Measurements from ENCODE around the gene LAGE3. TPM values are rescaled to one million over a fixed set of nuclear protein-coding genes. Genes with fewer than 3 reads are reported as not detected.

LAGE3 gene
- total RNA-seq, 1 donor from 2014 or later = 8.8 TPM

DNA sequence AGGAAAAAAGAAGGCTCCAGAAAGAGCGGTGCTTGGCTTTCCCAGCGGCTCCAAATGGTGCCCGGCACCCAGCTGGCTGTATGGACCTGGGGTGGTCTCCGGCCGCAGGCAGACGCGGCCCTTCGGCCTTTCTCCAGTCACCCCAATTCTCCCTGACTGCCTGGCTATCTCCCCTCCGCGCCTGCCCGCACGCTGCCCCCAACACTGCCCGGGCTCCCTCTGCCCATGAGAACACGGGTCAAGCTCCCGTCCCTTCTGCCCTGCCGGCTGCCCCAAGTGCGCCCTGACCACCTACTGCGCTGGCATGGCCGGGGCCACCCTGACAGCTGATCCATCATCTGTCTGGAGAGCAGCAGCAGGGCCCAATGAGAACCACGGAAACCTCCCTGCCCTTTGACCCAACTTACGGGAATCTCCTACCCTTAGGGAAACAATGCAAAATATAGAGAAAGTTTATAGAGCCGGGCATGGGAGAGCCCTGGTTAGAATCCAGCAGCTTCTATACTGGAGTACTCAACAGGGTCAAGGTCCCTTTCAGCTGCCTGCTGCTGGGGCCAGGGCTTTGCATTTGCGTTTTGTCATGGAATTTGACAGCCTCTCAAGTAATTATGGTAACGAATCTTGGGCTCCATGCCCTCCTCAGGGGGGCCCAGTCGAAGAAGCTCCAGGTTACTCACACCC, 38.2 kb upstream of the LAGE3 start:
- Mint-ChIP-seq H3K4me1 (ENCODE audit: low read depth, unreplicated experiment) (peaks cover 6% of the 10 kb centered on the region), H3K27ac (ENCODE audit: unreplicated experiment) (peak overlapping the region; percentile 8), H3K36me3 (ENCODE audit: unreplicated experiment) (no peaks in the 10 kb centered on the region), H3K27me3 (ENCODE audit: unreplicated experiment) (no peaks in the 10 kb centered on the region), H3K4me3 (ENCODE audit: unreplicated experiment) (no peak overlapping the region), H3K9me3 (ENCODE audit: unreplicated experiment) (peaks cover 2% of the 10 kb centered on the region)
- DNase-seq = no peak
- TF ChIP-seq, protein P1, sequence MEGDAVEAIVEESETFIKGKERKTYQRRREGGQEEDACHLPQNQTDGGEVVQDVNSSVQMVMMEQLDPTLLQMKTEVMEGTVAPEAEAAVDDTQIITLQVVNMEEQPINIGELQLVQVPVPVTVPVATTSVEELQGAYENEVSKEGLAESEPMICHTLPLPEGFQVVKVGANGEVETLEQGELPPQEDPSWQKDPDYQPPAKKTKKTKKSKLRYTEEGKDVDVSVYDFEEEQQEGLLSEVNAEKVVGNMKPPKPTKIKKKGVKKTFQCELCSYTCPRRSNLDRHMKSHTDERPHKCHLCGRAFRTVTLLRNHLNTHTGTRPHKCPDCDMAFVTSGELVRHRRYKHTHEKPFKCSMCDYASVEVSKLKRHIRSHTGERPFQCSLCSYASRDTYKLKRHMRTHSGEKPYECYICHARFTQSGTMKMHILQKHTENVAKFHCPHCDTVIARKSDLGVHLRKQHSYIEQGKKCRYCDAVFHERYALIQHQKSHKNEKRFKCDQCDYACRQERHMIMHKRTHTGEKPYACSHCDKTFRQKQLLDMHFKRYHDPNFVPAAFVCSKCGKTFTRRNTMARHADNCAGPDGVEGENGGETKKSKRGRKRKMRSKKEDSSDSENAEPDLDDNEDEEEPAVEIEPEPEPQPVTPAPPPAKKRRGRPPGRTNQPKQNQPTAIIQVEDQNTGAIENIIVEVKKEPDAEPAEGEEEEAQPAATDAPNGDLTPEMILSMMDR (IDR thresholded peaks at IDR 0.05; ENCODE audit: partially characterized antibody, unreplicated experiment) = no peak

DNA sequence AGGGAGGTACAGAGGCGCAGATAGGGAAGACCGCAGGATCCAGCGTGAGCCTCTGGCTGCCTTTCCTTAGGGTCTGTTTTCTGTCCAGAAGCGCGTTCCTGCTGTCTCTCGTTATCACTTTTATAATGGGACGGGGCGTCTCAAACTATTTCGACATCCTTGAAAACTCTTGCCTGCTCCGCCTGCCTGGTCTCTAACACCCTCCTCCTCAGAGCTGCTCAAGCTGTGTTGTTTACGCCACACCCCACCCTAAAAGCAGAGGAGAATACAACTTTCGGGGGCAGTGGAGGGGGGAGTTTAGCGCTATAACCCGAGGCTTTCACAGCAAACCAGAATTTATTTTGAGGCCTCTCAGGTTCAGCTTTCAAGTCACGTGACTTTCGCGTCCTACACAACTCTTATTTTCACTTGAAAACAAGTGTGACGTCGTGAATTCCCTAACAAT, 37.6 kb upstream of the LAGE3 start:
- TF ChIP-seq, protein P1 (IDR thresholded peaks at IDR 0.05; ENCODE audit: partially characterized antibody, unreplicated experiment) = no peak
- Mint-ChIP-seq H3K9me3 (ENCODE audit: unreplicated experiment) (no peaks in the 10 kb centered on the region), H3K4me1 (ENCODE audit: low read depth, unreplicated experiment) (peaks cover 6% of the 10 kb centered on the region), H3K27ac (ENCODE audit: unreplicated experiment) (peak overlapping the region; percentile 86), H3K4me3 (ENCODE audit: unreplicated experiment) (peak overlapping the region; percentile 87), H3K27me3 (ENCODE audit: unreplicated experiment) (no peaks in the 10 kb centered on the region), H3K36me3 (ENCODE audit: unreplicated experiment) (no peaks in the 10 kb centered on the region)
- no peak for DNase-seq

DNA sequence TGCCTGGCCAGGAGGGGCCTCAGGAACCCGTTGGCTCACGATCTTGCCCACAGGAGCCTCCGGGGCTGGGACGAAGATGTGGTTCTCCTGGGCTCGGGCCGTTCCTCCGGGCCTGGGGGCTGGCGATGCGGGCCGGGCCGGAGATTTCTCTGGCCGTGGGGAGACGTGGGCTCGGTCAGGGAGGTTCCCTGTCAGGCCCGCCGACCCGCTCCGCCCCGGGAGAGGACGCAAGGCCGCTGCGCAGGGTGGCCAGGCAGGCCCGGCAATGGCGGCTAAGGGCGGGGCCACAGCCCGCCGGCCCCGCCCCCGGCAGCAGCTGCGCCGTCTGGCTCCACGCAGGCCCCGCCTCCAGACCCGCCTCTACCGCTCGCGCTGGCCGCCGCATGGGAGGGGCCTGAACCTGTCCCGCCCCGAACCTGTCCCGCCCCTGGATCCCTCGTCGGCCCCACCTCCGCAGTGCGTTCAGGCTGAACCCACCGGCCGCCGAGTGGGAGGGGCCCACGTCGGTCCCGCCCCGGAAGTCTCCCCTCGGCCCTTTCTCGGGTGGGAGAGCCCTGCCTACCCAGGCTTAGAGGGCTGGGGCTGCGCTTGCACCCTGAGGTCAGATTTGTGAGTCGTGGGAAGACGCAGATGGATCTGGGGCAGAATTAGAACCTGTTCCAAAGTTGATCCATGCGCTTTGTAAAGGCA, 37.0 kb upstream of the LAGE3 start, which contains the start of gene FAM3A:
Gene FAM3A (minus strand): TSS at position 267 of the 690 bp plus-strand sequence. CDS start 460 bp downstream, outside the sequence.
- Mint-ChIP-seq H3K4me3 (ENCODE audit: unreplicated experiment) (peak within 1 kb of the TSS; percentile 87), H3K36me3 (ENCODE audit: unreplicated experiment) (no peaks in the 10 kb centered on the region), H3K27ac (ENCODE audit: unreplicated experiment) (peak within 1 kb of the TSS; percentile 86), H3K27me3 (ENCODE audit: unreplicated experiment) (no peaks in the 10 kb centered on the region), H3K4me1 (ENCODE audit: low read depth, unreplicated experiment) (peaks cover 6% of the 10 kb centered on the region), H3K9me3 (ENCODE audit: unreplicated experiment) (no peaks in the 10 kb centered on the region)
- TF ChIP-seq, protein P1 (IDR thresholded peaks at IDR 0.05; ENCODE audit: partially characterized antibody, unreplicated experiment) = no peak
- DNase-seq = peak; percentile 93

DNA sequence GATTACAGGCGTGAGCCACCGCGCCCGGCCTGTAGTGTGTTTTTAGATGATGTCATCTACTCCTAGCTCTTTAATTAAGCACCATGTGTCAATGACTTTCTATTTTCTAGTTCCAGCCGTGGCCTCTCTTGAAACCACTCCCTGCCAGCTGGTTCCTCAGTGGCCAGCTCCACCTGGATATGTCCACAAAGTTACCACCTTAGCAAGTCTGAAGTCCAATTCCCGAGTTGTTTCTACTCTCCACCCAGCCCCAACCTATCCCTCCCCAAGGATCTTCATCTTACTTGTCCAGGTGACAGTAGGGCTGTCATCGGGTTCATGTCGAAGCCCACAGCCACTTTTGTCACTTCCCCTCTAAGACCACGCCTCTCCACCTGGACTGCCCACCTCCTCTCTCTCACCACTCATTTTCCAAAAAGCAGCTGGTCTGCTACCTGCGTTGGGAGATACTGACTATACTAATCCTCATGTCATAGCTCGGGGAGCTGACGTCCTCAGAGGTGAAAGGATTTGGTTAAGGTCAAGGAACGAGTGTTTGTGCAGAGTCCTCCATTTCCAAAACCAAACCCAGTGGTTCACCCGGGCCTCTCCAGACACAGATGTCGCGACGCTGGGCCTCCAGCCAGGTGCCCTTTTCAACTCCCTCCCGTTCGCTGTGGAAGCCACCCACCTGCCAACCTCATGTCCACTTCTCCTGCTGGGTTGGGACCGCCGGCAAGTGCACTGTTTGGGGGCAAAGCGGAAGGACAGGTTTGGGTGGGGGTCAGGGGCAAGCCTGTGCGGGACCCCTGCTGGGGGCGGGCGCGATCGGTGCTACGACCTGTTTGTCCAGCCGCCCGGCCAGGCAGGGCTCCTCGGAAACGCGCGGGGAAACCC, 36.2 kb upstream of the LAGE3 start:
- Mint-ChIP-seq H3K27ac (ENCODE audit: unreplicated experiment) (peak overlapping the region; percentile 64), H3K4me3 (ENCODE audit: unreplicated experiment) (peak overlapping the region; percentile 83)

More for the DNA sequence above, 36.2 kb upstream of the LAGE3 start:
- Mint-ChIP-seq H3K36me3 (ENCODE audit: unreplicated experiment) (no peaks in the 10 kb centered on the region), H3K4me1 (ENCODE audit: low read depth, unreplicated experiment) (peaks cover 6% of the 10 kb centered on the region), H3K27me3 (ENCODE audit: unreplicated experiment) (no peaks in the 10 kb centered on the region), H3K9me3 (ENCODE audit: unreplicated experiment) (no peaks in the 10 kb centered on the region)
- DNase-seq = no peak
- TF ChIP-seq, protein P1 (IDR thresholded peaks at IDR 0.05; ENCODE audit: partially characterized antibody, unreplicated experiment) = no peak

All from glutamatergic neuron (in vitro differentiated cells).